Gastrocnemius medialis (tissue), 4 donors: Measurements from ENCODE around the gene KRT85.

Experiments used
- POLR2A ChIP-seq, 2 donors: fragments of 450-650 bp; IDR thresholded peaks; one replicate each; pipeline ENCODE4 v1.6.1; 2017; ENCODE audit warnings: antibody characterized with exemption in 2 of 2, mild to moderate bottlenecking in 2 of 2, moderate library complexity in 2 of 2
- TF ChIP-seq, protein P1 (sequence below), 5 experiments: fragments of 450-650 bp in 3 of 5; fragments of 200-600 bp in 2 of 5; sonication (generic) in 2 of 5; IDR thresholded peaks in 4 of 5; conservative IDR thresholded peaks in 1 of 5; 1 replicate in 4 of 5; 2 replicates in 1 of 5; pipeline ENCODE4 v1.5.1; 2016 to 2019; ENCODE audit warnings: antibody characterized with exemption in 5 of 5, mild to moderate bottlenecking in 3 of 5, moderate library complexity in 3 of 5

DNA sequence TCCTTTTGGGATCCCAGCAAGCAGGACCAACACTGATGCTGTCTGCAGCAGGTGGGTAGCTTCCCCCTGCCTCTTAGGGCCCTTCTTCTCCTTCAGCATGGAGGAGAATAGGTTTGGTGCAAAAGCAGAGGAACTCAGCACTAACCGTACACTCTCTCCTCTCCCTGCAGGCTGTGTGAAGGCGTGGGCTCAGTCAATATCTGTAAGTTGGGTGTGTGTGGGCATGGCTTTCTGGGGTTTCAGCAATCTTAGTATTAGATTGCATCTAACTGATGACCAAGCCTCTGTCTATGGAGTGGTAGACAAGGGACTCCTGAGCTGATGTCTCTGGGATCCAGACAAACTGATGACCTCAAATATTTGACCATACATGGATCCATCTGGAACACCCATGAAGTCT, 14.3 kb downstream of the KRT85 start:
- TF ChIP-seq, protein P1, sequence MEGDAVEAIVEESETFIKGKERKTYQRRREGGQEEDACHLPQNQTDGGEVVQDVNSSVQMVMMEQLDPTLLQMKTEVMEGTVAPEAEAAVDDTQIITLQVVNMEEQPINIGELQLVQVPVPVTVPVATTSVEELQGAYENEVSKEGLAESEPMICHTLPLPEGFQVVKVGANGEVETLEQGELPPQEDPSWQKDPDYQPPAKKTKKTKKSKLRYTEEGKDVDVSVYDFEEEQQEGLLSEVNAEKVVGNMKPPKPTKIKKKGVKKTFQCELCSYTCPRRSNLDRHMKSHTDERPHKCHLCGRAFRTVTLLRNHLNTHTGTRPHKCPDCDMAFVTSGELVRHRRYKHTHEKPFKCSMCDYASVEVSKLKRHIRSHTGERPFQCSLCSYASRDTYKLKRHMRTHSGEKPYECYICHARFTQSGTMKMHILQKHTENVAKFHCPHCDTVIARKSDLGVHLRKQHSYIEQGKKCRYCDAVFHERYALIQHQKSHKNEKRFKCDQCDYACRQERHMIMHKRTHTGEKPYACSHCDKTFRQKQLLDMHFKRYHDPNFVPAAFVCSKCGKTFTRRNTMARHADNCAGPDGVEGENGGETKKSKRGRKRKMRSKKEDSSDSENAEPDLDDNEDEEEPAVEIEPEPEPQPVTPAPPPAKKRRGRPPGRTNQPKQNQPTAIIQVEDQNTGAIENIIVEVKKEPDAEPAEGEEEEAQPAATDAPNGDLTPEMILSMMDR (IDR thresholded peaks at IDR 0.05 in 4 of 5, conservative IDR thresholded peaks at IDR 0.05 in 1 of 5) = no peak
- TF ChIP-seq POLR2A (IDR thresholded peaks at IDR 0.05) = no peak
